CD4-positive, CD25-positive, alpha-beta regulatory T cell (primary cell): ENCODE measurements around the gene ARRDC1. TPM values are rescaled to one million over a fixed set of nuclear protein-coding genes. Genes with fewer than 3 reads are reported as not detected.

Experiments used
- ATAC-seq, 2 donors: fragments of 150-1000 bp; cut with Tn5 transposase; one replicate each; pipeline ENCODE4 v1.10.0; 2021; ENCODE audit warnings: low read depth in 2 of 2, moderate number of reproducible peaks in 2 of 2, moderate library complexity in 1 of 2
- DNase-seq, 3 donors: peaks; one replicate each; pipeline versions ENCODE4 v3.0.0 to v3.0.0-alpha.2; 2012 to 2022; ENCODE audit warnings: mixed read lengths in 1 of 3
- H3K27ac ChIP-seq: one replicate; pipeline ENCODE4 v1.7.0; 2013; ENCODE audit warnings: mild to moderate bottlenecking, low read length; ENCODE audit not compliant: insufficient read depth, poor library complexity, severe bottlenecking
- H3K27me3 ChIP-seq: one replicate; pipeline ENCODE4 v1.7.0; 2013; ENCODE audit warnings: low read length; ENCODE audit not compliant: control insufficient read depth, insufficient read depth
- H3K36me3 ChIP-seq: one replicate; pipeline ENCODE4 v1.7.0; 2013; ENCODE audit warnings: mild to moderate bottlenecking, low read length, moderate library complexity; ENCODE audit not compliant: control insufficient read depth, insufficient read depth
- H3K4me1 ChIP-seq: 2 replicates; pipeline ENCODE4 v1.7.0; 2013; ENCODE audit warnings: mild to moderate bottlenecking, low read length; ENCODE audit not compliant: insufficient read depth, control insufficient read depth, poor library complexity, severe bottlenecking
- H3K4me3 ChIP-seq: one replicate; pipeline ENCODE4 v1.7.0; 2013; ENCODE audit warnings: low read depth, mild to moderate bottlenecking, low read length, moderate library complexity
- H3K9me3 ChIP-seq, 2 experiments: 1 replicate in 1 of 2; 2 replicates in 1 of 2; pipeline ENCODE4 v1.7.0; 2013; ENCODE audit warnings: low read length in 2 of 2, mild to moderate bottlenecking in 1 of 2, moderate library complexity in 1 of 2; ENCODE audit not compliant: control insufficient read depth in 2 of 2
- H3K27ac Mint-ChIP-seq, 3 donors: one replicate each; pipeline ENCODE4 v1.8.0; 2020 to 2022; ENCODE audit warnings: mild to moderate bottlenecking in 3 of 3, mixed read lengths in 3 of 3, moderate library complexity in 2 of 3
- H3K27me3 Mint-ChIP-seq: one replicate; pipeline ENCODE4 v1.8.0; 2022; ENCODE audit warnings: mild to moderate bottlenecking, mixed read lengths
- H3K36me3 Mint-ChIP-seq: one replicate; pipeline ENCODE4 v1.8.0; 2020; ENCODE audit warnings: mixed read lengths
- H3K4me1 Mint-ChIP-seq, 4 donors: one replicate each; pipeline ENCODE4 v1.8.0; 2020 to 2022; ENCODE audit warnings: mixed read lengths in 4 of 4, mild to moderate bottlenecking in 1 of 4
- H3K4me3 Mint-ChIP-seq, 4 donors: one replicate each; pipeline ENCODE4 v1.8.0; 2020 to 2022; ENCODE audit warnings: mild to moderate bottlenecking in 4 of 4, mixed read lengths in 4 of 4, moderate library complexity in 3 of 4
- H3K9me3 Mint-ChIP-seq, 7 donors: one replicate each; pipeline ENCODE4 v1.8.0; 2020 to 2022; ENCODE audit warnings: mixed read lengths in 7 of 7, mild to moderate bottlenecking in 3 of 7, moderate library complexity in 2 of 7
- polyA plus RNA-seq, 4 donors: library from polyadenylated mRNA; unstranded; fragments of 300-500 nt; fragmentation: Illumina TruSeq; gene quantifications; one replicate each; pipeline ENCODE4 v1.2.3, GENCODE V29; 2021
- total RNA-seq: library from RNA; stranded (reverse); gene quantifications from one replicate; pipeline ENCODE4 v1.2.3, GENCODE V29; 2022

The ARRDC1 gene
- total and polyA plus RNA-seq, 5 donors from 2014 or later = 45.5 to 73.4 (median 52.3) TPM

GRCh38 chr9:137607141-137607857 is 1.8 kb downstream of the ARRDC1 start:
- Mint-ChIP-seq H3K36me3 (no peaks in the 10 kb centered on the region), H3K4me1 (peaks cover 4 to 35% (median 14%) of the 10 kb centered on the region in 4 donors), H3K27ac (peak overlapping the region in 1 of 3 donors; percentile 76), H3K4me3 (peak overlapping the region; percentile 87 to 93 (median 89)), H3K9me3 (no peaks in the 10 kb centered on the region), H3K27me3 (no peaks in the 10 kb centered on the region)
- peaks cover 2% of the 10 kb centered on the region for H3K36me3 ChIP-seq
- peaks cover 32% of the 10 kb centered on the region for H3K4me1 ChIP-seq
- no peak overlapping the region for H3K27ac ChIP-seq
- DNase-seq (no peak), ATAC-seq (no peak)
- H3K27me3 ChIP-seq = no peaks in the 10 kb centered on the region
- no peak overlapping the region for H3K4me3 ChIP-seq
- no peaks in the 10 kb centered on the region for H3K9me3 ChIP-seq

- ATAC-seq = no peak
- Mint-ChIP-seq H3K27ac (peak overlapping the region in 1 of 3 donors; percentile 82), H3K4me3 (peak overlapping the region in 2 of 4 donors; percentile 65 to 74), H3K4me1 (peaks cover 0 to 40% (median 14%) of the 10 kb centered on the region in 4 donors), H3K27me3 (no peaks in the 10 kb centered on the region), H3K9me3 (no peaks in the 10 kb centered on the region), H3K36me3 (no peaks in the 10 kb centered on the region)
- H3K9me3 ChIP-seq = no peaks in the 10 kb centered on the region
- H3K4me3 ChIP-seq = no peak overlapping the region
- no peak for DNase-seq
- H3K27ac ChIP-seq = no peak overlapping the region
- peaks cover 32% of the 10 kb centered on the region for H3K4me1 ChIP-seq
- H3K36me3 ChIP-seq = peaks cover 15% of the 10 kb centered on the region
- no peaks in the 10 kb centered on the region for H3K27me3 ChIP-seq
Observed at GRCh38 chr9:137610944-137611343, 5.5 kb downstream of the ARRDC1 start.

DNA sequence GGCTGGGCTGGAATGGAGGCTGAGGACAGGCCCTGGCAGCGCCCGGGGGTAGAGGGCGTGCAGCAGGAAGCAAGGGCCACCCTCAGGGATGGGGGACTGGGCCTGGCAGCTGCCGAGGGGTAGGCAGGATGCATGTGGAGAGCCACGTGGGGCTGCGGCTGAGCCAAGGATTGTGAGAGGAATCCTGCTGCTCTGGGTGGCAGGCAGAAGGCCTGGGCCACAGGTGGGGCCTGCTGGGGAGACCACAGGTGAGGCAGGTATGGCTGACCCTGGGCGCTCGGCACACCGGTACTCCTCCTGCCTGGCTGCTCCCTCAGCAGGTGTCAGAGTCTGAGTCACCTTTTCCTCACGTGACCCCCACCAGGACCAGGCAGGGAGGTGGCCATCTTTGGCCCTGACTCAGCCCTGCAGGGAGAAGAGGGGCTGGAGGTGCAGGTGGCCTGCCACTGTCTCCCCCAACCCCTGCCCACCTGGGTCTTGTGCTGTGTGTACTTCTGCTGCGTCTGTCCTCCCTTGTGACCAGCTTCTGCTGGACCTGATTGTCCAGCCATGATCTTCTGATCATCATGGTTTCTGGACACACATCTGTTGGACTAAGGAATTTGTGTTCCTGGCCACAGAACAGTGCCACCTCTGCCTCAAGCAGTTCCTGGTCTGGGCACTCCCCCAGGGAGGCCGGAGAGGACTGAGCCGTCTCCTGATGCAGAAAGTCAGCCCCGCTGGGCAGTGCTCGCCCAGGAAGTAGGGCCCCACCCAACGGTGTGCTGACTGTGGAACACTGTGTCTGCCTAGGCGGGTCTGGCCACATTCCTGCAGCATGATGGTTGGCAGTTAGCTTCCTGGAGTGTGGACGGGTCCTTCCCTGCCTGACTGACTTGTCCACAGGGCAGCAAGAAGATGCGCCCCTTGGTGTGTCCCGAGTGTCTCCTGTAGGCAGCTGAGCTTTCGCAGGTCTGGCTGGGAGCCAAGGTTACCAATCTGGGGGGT is 6.4 kb downstream of the ARRDC1 start:
- Mint-ChIP-seq H3K27ac (peak overlapping the region in 2 of 3 donors; percentile 80 to 82), H3K4me3 (peak overlapping the region in 3 of 4 donors; percentile 29 to 74 (median 32))

GRCh38 chr9:137612741-137613142 is 7.3 kb downstream of the ARRDC1 start:
- H3K36me3 Mint-ChIP-seq = no peaks in the 10 kb centered on the region
- DNase-seq = no peak
- Histone ChIP-seq H3K4me1 (peaks cover 21% of the 10 kb centered on the region), H3K36me3 (peaks cover 15% of the 10 kb centered on the region), H3K9me3 (no peaks in the 10 kb centered on the region), H3K4me3 (no peak overlapping the region), H3K27ac (no peak overlapping the region), H3K27me3 (no peaks in the 10 kb centered on the region)
- no peak for ATAC-seq
- peak overlapping the region in 1 of 4 donors; percentile 56 for H3K4me3 Mint-ChIP-seq
- H3K4me1 Mint-ChIP-seq = peaks cover 0 to 33% (median 8%) of the 10 kb centered on the region in 4 donors
- no peaks in the 10 kb centered on the region for H3K9me3 Mint-ChIP-seq
- no peaks in the 10 kb centered on the region for H3K27me3 Mint-ChIP-seq
- peak overlapping the region in 2 of 3 donors; percentile 62 to 66 for H3K27ac Mint-ChIP-seq

More for the DNA sequence above, 6.4 kb downstream of the ARRDC1 start:
- DNase-seq = no peak
- H3K9me3 ChIP-seq = no peaks in the 10 kb centered on the region
- H3K27me3 ChIP-seq = no peaks in the 10 kb centered on the region
- no peaks in the 10 kb centered on the region for H3K9me3 Mint-ChIP-seq
- no peaks in the 10 kb centered on the region for H3K36me3 Mint-ChIP-seq
- no peaks in the 10 kb centered on the region for H3K27me3 Mint-ChIP-seq
- H3K27ac ChIP-seq = no peak overlapping the region
- peaks cover 15% of the 10 kb centered on the region for H3K36me3 ChIP-seq
- ATAC-seq = peak; percentile 67 to 75
- no peak overlapping the region for H3K4me3 ChIP-seq
- H3K4me1 Mint-ChIP-seq = peaks cover 0 to 34% (median 9%) of the 10 kb centered on the region in 4 donors
- peaks cover 23% of the 10 kb centered on the region for H3K4me1 ChIP-seq

DNA sequence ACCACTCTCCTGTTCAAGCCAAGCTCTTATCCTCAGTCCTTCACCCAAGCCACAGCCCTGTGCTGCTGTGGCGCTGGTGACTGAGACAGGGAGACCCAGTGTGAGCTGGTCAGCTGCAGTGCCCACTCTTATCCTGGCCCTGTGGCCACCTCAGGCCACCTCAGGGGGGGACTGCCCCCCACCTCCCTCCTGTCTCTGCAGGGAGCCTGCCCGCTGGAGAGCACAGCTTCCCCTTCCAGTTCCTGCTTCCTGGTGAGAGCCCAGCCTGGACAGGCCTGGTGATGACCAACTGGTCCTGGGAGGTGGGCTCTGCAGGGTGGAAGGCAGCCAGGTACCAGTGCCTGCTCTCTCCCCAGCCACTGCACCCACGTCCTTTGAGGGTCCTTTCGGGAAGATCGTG is 7.8 kb downstream of the ARRDC1 start:
- Histone ChIP-seq H3K9me3 (no peaks in the 10 kb centered on the region), H3K27ac (no peak overlapping the region), H3K4me1 (peaks cover 24% of the 10 kb centered on the region), H3K36me3 (peaks cover 15% of the 10 kb centered on the region), H3K4me3 (no peak overlapping the region), H3K27me3 (no peaks in the 10 kb centered on the region)
- no peaks in the 10 kb centered on the region for H3K27me3 Mint-ChIP-seq
- H3K4me1 Mint-ChIP-seq = peaks cover 0 to 37% (median 9%) of the 10 kb centered on the region in 4 donors
- peak overlapping the region in 2 of 4 donors; percentile 21 to 56 for H3K4me3 Mint-ChIP-seq
- DNase-seq (no peak), ATAC-seq (no peak)
- no peaks in the 10 kb centered on the region for H3K36me3 Mint-ChIP-seq
- no peaks in the 10 kb centered on the region for H3K9me3 Mint-ChIP-seq
- peak overlapping the region in 2 of 3 donors; percentile 62 to 66 for H3K27ac Mint-ChIP-seq

DNA sequence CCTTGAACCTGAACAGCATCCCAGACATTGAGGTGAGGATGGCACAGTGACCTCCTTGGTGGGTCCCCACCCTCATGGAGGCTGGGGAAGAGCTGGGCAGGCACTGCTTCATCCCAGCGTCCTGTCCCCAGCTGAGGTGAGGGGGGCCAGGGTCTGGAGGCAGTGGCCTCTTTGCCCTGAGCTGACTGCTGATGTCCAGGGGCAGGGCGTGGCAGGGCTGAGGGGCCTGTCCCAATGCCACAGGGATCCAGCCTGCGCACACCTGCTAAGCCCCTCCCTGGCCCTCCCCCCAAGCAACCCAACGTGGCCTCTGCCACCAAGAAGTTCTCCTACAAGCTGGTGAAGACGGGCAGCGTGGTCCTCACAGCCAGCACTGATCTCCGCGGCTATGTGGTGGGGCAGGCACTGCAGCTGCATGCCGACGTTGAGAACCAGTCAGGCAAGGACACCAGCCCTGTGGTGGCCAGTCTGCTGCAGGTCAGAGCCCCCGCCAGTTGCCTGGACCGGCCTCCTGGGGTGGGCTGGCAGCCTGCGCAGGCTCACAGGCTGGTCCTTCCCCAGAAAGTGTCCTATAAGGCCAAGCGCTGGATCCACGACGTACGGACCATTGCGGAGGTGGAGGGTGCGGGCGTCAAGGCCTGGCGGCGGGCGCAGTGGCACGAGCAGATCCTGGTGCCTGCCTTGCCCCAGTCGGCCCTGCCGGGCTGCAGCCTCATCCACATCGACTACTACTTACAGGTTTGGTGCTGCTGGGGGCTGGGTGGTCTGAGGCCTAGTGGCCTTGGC is 8.4 kb downstream of the ARRDC1 start:
- ATAC-seq (no peak), DNase-seq (no peak)
- no peak overlapping the region for H3K27ac ChIP-seq
- H3K27me3 ChIP-seq = no peaks in the 10 kb centered on the region
- H3K36me3 Mint-ChIP-seq = no peaks in the 10 kb centered on the region
- peaks cover 0 to 31% (median 10%) of the 10 kb centered on the region in 4 donors for H3K4me1 Mint-ChIP-seq
- peaks cover 27% of the 10 kb centered on the region for H3K4me1 ChIP-seq
- H3K27ac Mint-ChIP-seq = no peak overlapping the region
- H3K4me3 Mint-ChIP-seq = peak overlapping the region in 2 of 4 donors; percentile 47 to 56
- H3K9me3 Mint-ChIP-seq = no peaks in the 10 kb centered on the region
- H3K27me3 Mint-ChIP-seq = no peaks in the 10 kb centered on the region
- no peaks in the 10 kb centered on the region for H3K9me3 ChIP-seq
- H3K4me3 ChIP-seq = no peak overlapping the region
- H3K36me3 ChIP-seq = peaks cover 13% of the 10 kb centered on the region
